Measurements from ENCODE around the gene KLF6.
"Not testable (repeated sequence)": the region's sequence is repeated elsewhere in the genome, so short reads cannot be mapped to it uniquely, and the experiment has no call there.

KLF6 gene

DNA sequence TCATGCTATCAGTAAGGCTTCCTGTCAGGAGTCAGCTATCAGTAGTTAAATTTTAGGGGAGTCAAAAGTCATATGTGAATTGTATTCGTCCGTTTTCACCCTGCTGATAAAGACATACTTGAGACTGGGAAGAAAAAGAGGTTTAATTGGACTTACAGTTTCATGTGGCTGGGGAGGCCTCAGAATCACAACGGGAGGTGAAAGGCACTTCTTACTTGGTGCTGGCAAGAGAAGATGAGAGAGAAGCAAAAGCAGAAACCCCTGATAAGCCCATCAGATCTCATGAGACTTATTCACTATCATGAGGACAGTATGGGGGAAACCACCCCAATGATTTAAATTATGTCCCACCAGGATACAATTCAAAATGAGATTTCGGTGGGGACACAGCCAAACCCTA, 47.1 kb downstream of the KLF6 start:
- DNase-seq (ENCODE audit: extremely low read depth in 1 of 2, low read depth in 1 of 2): no peak

DNA sequence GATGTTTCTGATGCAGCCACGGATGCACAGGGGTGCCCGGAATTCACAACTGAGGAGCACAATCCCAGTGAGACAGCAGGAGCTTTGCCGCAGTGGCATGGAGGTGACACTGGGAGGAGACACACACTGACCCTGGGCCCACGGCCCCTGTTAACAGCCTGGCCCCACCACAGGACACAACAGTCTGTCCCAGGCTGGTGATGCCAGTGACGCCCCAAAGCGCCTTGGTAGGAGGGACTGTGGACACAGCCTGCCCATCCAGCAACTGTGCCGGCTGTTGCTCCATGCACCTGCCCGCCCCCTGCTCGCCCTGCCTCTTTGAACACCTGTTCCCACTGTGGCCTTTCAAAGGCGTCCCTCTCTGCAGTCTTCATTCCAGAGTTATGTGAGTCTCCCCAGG, 49.8 kb downstream of the KLF6 start:
- no peak for DNase-seq (ENCODE audit: extremely low read depth in 1 of 2, low read depth in 1 of 2)

DNA sequence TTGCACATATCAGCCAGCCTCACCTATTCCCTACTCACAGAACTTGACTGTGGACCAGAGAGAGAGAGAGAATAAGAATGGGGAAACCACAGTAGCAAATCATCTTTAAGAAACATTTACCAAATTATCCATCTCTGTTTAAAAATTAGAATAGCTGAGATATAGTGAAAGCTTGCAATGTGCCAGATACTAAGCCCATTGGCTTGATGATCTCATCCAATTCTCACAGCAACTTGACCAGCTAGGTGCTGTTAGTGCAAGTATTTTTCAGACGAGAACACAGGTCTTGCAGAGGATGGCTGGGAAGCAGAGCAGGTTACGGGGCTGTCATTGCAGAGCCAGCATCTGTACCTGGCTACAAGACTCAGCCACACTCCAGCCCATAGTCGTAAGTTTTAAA, 50.9 kb downstream of the KLF6 start:
- DNase-seq (ENCODE audit: extremely low read depth in 1 of 2, low read depth in 1 of 2): no peak

DNA sequence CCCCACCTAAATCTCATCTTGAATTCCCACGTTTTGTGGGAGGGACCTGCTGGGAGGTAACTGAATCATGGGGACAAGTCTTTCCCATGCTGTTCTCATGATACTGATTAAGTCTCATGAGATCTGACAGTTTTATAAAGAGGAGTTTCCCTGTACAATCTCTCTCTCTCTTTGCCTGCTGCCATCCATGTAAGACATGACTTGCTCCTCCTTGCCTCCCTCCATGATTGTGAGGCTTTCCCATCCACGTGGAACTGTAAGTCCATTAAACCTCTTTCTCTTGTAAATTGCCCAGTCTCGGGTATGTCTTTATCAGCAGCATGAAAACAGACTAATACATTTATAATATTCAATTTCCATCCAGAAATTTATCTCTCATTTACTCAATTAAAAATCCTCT, 52.8 kb downstream of the KLF6 start:
- not testable (repeated sequence) for DNase-seq (ENCODE audit: extremely low read depth in 1 of 2, low read depth in 1 of 2)

DNA sequence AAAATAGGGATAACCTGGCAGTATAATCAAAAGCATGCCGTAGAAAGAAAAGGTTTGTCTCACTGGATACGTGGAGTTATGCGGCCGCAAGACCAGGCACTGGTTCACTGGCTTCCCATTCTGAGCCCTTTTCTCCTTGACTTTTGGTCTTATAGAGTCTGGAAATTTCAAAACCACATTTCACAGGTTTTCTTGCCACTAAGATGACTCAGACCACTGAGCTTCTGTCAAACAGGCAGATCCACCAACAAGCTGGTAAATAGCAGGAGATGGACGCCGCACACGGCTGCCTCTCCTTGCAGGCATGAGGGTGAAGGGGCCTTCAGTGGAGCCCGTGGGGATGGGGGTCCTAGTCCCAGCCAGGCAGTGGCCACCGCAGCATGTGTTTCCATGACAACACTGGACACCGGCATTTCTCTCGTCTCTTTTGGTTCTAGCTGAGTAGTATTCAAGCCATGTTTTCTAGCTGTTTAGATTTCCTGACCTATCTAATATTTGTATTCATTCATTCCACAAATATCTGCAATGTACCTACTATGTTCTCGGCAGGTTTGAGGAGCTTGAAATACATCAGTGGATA, 55.5 kb downstream of the KLF6 start:
- no peak for DNase-seq (ENCODE audit: extremely low read depth in 1 of 2, low read depth in 1 of 2)

DNA sequence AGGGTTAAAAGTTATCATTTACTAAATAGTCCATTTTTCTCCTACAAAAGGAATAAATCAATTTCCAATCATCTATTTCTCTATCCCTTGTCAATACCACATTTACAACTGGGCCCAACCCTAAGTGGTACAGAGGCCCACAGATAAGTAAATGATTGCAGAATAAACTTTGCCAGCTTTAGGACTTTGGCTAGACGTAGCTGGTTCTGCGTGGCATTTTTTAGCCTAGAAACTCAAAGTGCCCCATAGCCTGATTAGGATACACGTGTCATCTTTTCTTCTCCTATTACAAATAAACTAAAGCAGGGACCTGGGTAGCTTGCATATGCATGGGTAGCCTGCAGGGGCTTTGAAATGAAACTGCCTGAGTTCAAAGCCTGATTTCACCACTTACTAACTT, 56.4 kb downstream of the KLF6 start:
- no peak for DNase-seq (ENCODE audit: extremely low read depth in 1 of 2, low read depth in 1 of 2)

DNA sequence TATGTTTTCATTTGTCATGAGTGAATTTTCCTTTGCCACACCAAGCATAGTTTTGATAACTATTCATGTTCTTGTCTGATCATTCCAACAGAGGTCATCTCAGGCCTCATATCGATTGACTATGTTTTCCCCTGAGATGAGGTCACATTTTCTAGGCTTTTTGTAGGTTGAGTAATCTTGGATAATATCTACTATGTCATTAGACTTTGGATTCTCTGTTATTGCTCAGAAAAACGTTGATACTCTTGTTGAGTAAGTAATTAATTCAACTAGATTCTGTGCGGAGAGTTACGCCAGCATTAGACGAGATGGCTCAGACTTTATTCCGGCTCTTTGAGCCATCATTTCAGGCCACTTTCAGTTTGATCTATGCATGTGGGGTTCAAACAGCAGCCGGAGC, 57.7 kb downstream of the KLF6 start:
- DNase-seq (ENCODE audit: extremely low read depth in 1 of 2, low read depth in 1 of 2): no peak

Measured in activated CD8-positive, alpha-beta memory T cell treated with anti-CD3 and anti-CD28 coated beads for 1 hour (primary cell).